ENCODE data around the gene PLEK2.

- TF ChIP-seq, protein P1, sequence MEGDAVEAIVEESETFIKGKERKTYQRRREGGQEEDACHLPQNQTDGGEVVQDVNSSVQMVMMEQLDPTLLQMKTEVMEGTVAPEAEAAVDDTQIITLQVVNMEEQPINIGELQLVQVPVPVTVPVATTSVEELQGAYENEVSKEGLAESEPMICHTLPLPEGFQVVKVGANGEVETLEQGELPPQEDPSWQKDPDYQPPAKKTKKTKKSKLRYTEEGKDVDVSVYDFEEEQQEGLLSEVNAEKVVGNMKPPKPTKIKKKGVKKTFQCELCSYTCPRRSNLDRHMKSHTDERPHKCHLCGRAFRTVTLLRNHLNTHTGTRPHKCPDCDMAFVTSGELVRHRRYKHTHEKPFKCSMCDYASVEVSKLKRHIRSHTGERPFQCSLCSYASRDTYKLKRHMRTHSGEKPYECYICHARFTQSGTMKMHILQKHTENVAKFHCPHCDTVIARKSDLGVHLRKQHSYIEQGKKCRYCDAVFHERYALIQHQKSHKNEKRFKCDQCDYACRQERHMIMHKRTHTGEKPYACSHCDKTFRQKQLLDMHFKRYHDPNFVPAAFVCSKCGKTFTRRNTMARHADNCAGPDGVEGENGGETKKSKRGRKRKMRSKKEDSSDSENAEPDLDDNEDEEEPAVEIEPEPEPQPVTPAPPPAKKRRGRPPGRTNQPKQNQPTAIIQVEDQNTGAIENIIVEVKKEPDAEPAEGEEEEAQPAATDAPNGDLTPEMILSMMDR (IDR thresholded peaks at IDR 0.05): no peak
- TF ChIP-seq EP300 (IDR thresholded peaks at IDR 0.05): no peak
These were observed 40.5 kb downstream of the PLEK2 start for GRCh38 chr14:67371247-67372148.
